ENCODE measurements around the gene OSGIN1. TPM values are rescaled to one million over a fixed set of nuclear protein-coding genes. Genes with fewer than 3 reads are reported as not detected.

Gene OSGIN1
- total RNA-seq, 1 donor from 2014 or later = 19.0 TPM

GRCh38 chr16:83970430-83970815, 17.4 kb downstream of the OSGIN1 start:
- TF ChIP-seq, protein P1, sequence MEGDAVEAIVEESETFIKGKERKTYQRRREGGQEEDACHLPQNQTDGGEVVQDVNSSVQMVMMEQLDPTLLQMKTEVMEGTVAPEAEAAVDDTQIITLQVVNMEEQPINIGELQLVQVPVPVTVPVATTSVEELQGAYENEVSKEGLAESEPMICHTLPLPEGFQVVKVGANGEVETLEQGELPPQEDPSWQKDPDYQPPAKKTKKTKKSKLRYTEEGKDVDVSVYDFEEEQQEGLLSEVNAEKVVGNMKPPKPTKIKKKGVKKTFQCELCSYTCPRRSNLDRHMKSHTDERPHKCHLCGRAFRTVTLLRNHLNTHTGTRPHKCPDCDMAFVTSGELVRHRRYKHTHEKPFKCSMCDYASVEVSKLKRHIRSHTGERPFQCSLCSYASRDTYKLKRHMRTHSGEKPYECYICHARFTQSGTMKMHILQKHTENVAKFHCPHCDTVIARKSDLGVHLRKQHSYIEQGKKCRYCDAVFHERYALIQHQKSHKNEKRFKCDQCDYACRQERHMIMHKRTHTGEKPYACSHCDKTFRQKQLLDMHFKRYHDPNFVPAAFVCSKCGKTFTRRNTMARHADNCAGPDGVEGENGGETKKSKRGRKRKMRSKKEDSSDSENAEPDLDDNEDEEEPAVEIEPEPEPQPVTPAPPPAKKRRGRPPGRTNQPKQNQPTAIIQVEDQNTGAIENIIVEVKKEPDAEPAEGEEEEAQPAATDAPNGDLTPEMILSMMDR (IDR thresholded peaks at IDR 0.05) = no peak
- H3K27me3 ChIP-seq = peaks cover 14% of the 10 kb centered on the region
- H3K36me3 ChIP-seq = no peaks in the 10 kb centered on the region
- ATAC-seq (no peak), DNase-seq (no peak)
- H3K27ac ChIP-seq = no peak overlapping the region
- no peaks in the 10 kb centered on the region for H3K4me1 ChIP-seq
- H3K4me3 ChIP-seq = no peak overlapping the region
- intact Hi-C loops (cut with DNase I) = no loop called here
- no peaks in the 10 kb centered on the region for H3K9me3 ChIP-seq

GRCh38 chr16:83971165-83972130, 18.4 kb downstream of the OSGIN1 start:
- intact Hi-C loops (cut with DNase I) = no loop called here
- Histone ChIP-seq H3K27me3 (peaks cover 14% of the 10 kb centered on the region), H3K36me3 (no peaks in the 10 kb centered on the region), H3K27ac (no peak overlapping the region), H3K4me1 (no peaks in the 10 kb centered on the region), H3K4me3 (no peak overlapping the region), H3K9me3 (no peaks in the 10 kb centered on the region)
- ATAC-seq (no peak), DNase-seq (no peak)
- TF ChIP-seq, protein P1 (IDR thresholded peaks at IDR 0.05) = no peak

- DNase-seq (no peak), ATAC-seq (no peak)
- Histone ChIP-seq H3K9me3 (no peaks in the 10 kb centered on the region), H3K27me3 (peaks cover 14% of the 10 kb centered on the region), H3K27ac (no peak overlapping the region), H3K36me3 (no peaks in the 10 kb centered on the region), H3K4me1 (no peaks in the 10 kb centered on the region), H3K4me3 (no peak overlapping the region)
- TF ChIP-seq, protein P1 (IDR thresholded peaks at IDR 0.05) = no peak
- intact Hi-C loops (cut with DNase I) = no loop called here
These were observed 19.4 kb downstream of the OSGIN1 start for GRCh38 chr16:83972256-83973008.

- no peaks in the 10 kb centered on the region for H3K9me3 ChIP-seq
- peaks cover 14% of the 10 kb centered on the region for H3K27me3 ChIP-seq
- no peaks in the 10 kb centered on the region for H3K36me3 ChIP-seq
- TF ChIP-seq, protein P1 (IDR thresholded peaks at IDR 0.05) = no peak
- DNase-seq (peak; percentile 61), ATAC-seq (no peak)
- intact Hi-C loops (cut with DNase I) = no loop called here
- no peaks in the 10 kb centered on the region for H3K4me1 ChIP-seq
- H3K4me3 ChIP-seq = no peak overlapping the region
- no peak overlapping the region for H3K27ac ChIP-seq
These were observed 20.0 kb downstream of the OSGIN1 start for GRCh38 chr16:83973077-83973476.

- no peak overlapping the region for H3K4me3 ChIP-seq
- TF ChIP-seq, protein P1 (IDR thresholded peaks at IDR 0.05) = no peak
- no peaks in the 10 kb centered on the region for H3K4me1 ChIP-seq
- H3K27me3 ChIP-seq = peaks cover 14% of the 10 kb centered on the region
- intact Hi-C loops (cut with DNase I) = no loop called here
- no peak overlapping the region for H3K27ac ChIP-seq
- H3K9me3 ChIP-seq = no peaks in the 10 kb centered on the region
- no peak for ATAC-seq
- DNase-seq = no peak
- no peaks in the 10 kb centered on the region for H3K36me3 ChIP-seq
These were observed 20.7 kb downstream of the OSGIN1 start for GRCh38 chr16:83973581-83974385.

Measured in upper lobe of right lung (tissue), 1 donor.